A673 (cell line): ENCODE results near the gene ZNF224. TPM values are rescaled to one million over a fixed set of nuclear protein-coding genes. Genes with fewer than 3 reads are reported as not detected.

Experiments
- BruUV-seq: library from RNA; stranded (reverse); fragments of 400-500 nt; replicated peaks from 2 replicates; lab custom pipeline; 2021; lab: Mats Ljungman, UMichigan
- CTCF ChIA-PET: fragments of 300-600 bp; sonication (Branson Sonifier 250); formaldehyde crosslinking; loops from one replicate; lab custom pipeline; 2022; ENCODE audit warnings: antibody characterized with exemption; lab: Charles Lee
- POLR2A ChIA-PET: fragments of 300-600 bp; sonication (Branson Sonifier 250); formaldehyde crosslinking; loops from one replicate; lab custom pipeline; 2022; ENCODE audit warnings: antibody characterized with exemption; ENCODE audit not compliant: low non-redundant PET; lab: Charles Lee
- DNase-seq: peaks from one replicate; pipeline ENCODE4 v3.0.0-alpha.2; 2015; ENCODE audit warnings: low spot score
- H3K27ac ChIP-seq: fragments of 200-600 bp; sonication (generic); 2 replicates; pipeline ENCODE4 v1.5.1; 2016; ENCODE audit warnings: mixed run types, low read depth, mild to moderate bottlenecking, mixed read lengths, antibody characterized with exemption, low read length; ENCODE audit not compliant: poor library complexity, severe bottlenecking
- H3K27me3 ChIP-seq: fragments of 200-600 bp; sonication (generic); replicated peaks from 2 replicates; pipeline ENCODE4 v1.6.1; 2017; ENCODE audit warnings: mixed run types, low read depth, mild to moderate bottlenecking, mixed read lengths, antibody characterized with exemption, low read length; ENCODE audit not compliant: insufficient read depth, poor library complexity
- H3K36me3 ChIP-seq: fragments of 200-600 bp; sonication (generic); 2 replicates; pipeline ENCODE4 v1.6.1; 2016; ENCODE audit warnings: mixed run types, mild to moderate bottlenecking, mixed read lengths, antibody characterized with exemption, low read length; ENCODE audit not compliant: insufficient read depth, poor library complexity, severe bottlenecking
- H3K4me1 ChIP-seq: fragments of 200-600 bp; sonication (generic); 2 replicates; pipeline ENCODE4 v1.6.1; 2017; ENCODE audit warnings: mixed run types, mild to moderate bottlenecking, mixed read lengths, antibody characterized with exemption, low read length; ENCODE audit not compliant: insufficient read depth, poor library complexity, severe bottlenecking
- H3K4me3 ChIP-seq: fragments of 200-600 bp; sonication (generic); 2 replicates; pipeline ENCODE4 v1.5.1; 2016; ENCODE audit warnings: low read depth, mixed run types, mild to moderate bottlenecking, mixed read lengths, low read length; ENCODE audit not compliant: poor library complexity, severe bottlenecking
- H3K9me3 ChIP-seq: fragments of 200-600 bp; sonication (generic); 2 replicates; pipeline ENCODE4 v1.6.1; 2016; ENCODE audit warnings: mixed run types, low read depth, mild to moderate bottlenecking, mixed read lengths, antibody characterized with exemption, low read length; ENCODE audit not compliant: poor library complexity, severe bottlenecking
- EZH2 ChIP-seq: fragments of 200-600 bp; sonication (generic); IDR thresholded peaks from 2 replicates; pipeline ENCODE4 v1.6.1; 2017; ENCODE audit warnings: borderline replicate concordance, low read depth, mild to moderate bottlenecking, mixed read lengths, antibody characterized with exemption, low read length; ENCODE audit not compliant: poor library complexity, severe bottlenecking
- intact Hi-C: fragments of 100-400 bp; cut with micrococcal nuclease; formaldehyde crosslinking; loops from one replicate; pipeline ENCODE4 v1.10.0; 2022; ENCODE audit not compliant: unreplicated experiment
- total RNA-seq: library from RNA; stranded (reverse); gene quantifications from 2 replicates; pipeline ENCODE4 v1.2.3, GENCODE V29; 2021
- TF ChIP-seq, protein P1 (sequence below): fragments of 300-800, 200-600 bp; sonication (generic); conservative IDR thresholded peaks from 2 replicates; pipeline ENCODE4 v1.5.1; 2017; ENCODE audit warnings: low read depth, mild to moderate bottlenecking, antibody characterized with exemption, low read length, moderate library complexity, mixed read lengths

Gene ZNF224
- total RNA-seq, 1 experiment from 2014 or later: 20.4 TPM

GRCh38 chr19:44151491-44151890 lies 57.3 kb downstream of the ZNF224 start:
- Histone ChIP-seq H3K36me3 (peaks cover 24% of the 10 kb centered on the region), H3K27ac (no peak overlapping the region), H3K4me1 (no peaks in the 10 kb centered on the region), H3K9me3 (peaks cover 19% of the 10 kb centered on the region), H3K27me3 (no peaks in the 10 kb centered on the region), H3K4me3 (no peak overlapping the region)
- ChIA-PET CTCF (no interaction called here), POLR2A (no interaction called here)
- BruUV-seq: no TSS peak
- no peak for TF ChIP-seq EZH2
- TF ChIP-seq, protein P1, sequence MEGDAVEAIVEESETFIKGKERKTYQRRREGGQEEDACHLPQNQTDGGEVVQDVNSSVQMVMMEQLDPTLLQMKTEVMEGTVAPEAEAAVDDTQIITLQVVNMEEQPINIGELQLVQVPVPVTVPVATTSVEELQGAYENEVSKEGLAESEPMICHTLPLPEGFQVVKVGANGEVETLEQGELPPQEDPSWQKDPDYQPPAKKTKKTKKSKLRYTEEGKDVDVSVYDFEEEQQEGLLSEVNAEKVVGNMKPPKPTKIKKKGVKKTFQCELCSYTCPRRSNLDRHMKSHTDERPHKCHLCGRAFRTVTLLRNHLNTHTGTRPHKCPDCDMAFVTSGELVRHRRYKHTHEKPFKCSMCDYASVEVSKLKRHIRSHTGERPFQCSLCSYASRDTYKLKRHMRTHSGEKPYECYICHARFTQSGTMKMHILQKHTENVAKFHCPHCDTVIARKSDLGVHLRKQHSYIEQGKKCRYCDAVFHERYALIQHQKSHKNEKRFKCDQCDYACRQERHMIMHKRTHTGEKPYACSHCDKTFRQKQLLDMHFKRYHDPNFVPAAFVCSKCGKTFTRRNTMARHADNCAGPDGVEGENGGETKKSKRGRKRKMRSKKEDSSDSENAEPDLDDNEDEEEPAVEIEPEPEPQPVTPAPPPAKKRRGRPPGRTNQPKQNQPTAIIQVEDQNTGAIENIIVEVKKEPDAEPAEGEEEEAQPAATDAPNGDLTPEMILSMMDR: no peak
- intact Hi-C loops: no loop called here
- DNase-seq: no peak

DNA sequence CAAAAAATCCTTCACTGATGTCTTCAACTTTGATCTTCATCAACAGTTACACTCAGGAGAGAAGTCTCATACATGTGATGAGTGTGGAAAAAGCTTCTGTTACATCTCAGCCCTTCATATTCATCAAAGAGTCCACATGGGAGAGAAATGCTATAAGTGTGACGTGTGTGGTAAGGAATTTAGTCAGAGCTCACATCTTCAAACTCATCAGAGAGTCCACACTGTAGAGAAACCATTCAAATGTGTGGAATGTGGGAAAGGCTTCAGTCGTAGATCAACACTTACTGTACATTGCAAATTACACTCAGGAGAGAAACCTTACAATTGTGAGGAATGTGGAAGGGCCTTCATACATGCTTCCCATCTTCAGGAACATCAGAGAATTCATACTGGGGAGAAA lies 62.3 kb downstream of the ZNF224 start:
- intact Hi-C loops: no loop called here
- no TSS peak for BruUV-seq

More for the DNA sequence above, 62.3 kb downstream of the ZNF224 start:
- CTCF ChIA-PET: no interaction called here
- POLR2A ChIA-PET: no interaction called here
- DNase-seq: no peak
- H3K27ac ChIP-seq: no peak overlapping the region
- no peaks in the 10 kb centered on the region for H3K4me1 ChIP-seq
- TF ChIP-seq, protein P1: no peak
- no peak for TF ChIP-seq EZH2
- peaks cover 47% of the 10 kb centered on the region for H3K9me3 ChIP-seq
- no peak overlapping the region for H3K4me3 ChIP-seq
- no peaks in the 10 kb centered on the region for H3K27me3 ChIP-seq
- peaks cover 25% of the 10 kb centered on the region for H3K36me3 ChIP-seq

Other genes with a start within 250 kb of the ZNF224 start
- 0.73 and 1.6 TPM in 2 replicates for gene ZNF404, start 210.4 kb upstream of the ZNF224 start, total RNA-seq
- 22.1 and 22.8 TPM in 2 replicates for gene ZNF45, start 159.1 kb upstream of the ZNF224 start, total RNA-seq
- 4.8 and 6.1 TPM in 2 replicates for gene ZNF221, start 143.1 kb upstream of the ZNF224 start, total RNA-seq
- gene ZNF155, start 110.2 kb upstream of the ZNF224 start, total RNA-seq: 7.3 and 8.0 TPM in 2 replicates
- gene ZNF230, start 91.4 kb upstream of the ZNF224 start, total RNA-seq: 5.2 and 5.4 TPM in 2 replicates
- 7.3 and 9.3 TPM in 2 replicates for gene ZNF222, start 69.0 kb upstream of the ZNF224 start, total RNA-seq
- gene ZNF223, start 42.3 kb upstream of the ZNF224 start, total RNA-seq: 4.5 and 5.6 TPM in 2 replicates
- 3.1 and 3.2 TPM in 2 replicates for gene ZNF284, start 22.2 kb upstream of the ZNF224 start, total RNA-seq
- 6.3 and 7.1 TPM in 2 replicates for gene ZNF225, start 19.0 kb downstream of the ZNF224 start, total RNA-seq
- gene ZNF234, start 47.2 kb downstream of the ZNF224 start, total RNA-seq: 15.1 and 17.1 TPM in 2 replicates
- gene ZNF226, start 70.7 kb downstream of the ZNF224 start, total RNA-seq: 21.4 and 23.1 TPM in 2 replicates
- 31.6 and 34.3 TPM in 2 replicates for gene ZNF227, start 118.2 kb downstream of the ZNF224 start, total RNA-seq
- gene ZNF233, start 165.5 kb downstream of the ZNF224 start, total RNA-seq: 1.1 and 1.2 TPM in 2 replicates
- 9.9 and 10.0 TPM in 2 replicates for gene ZNF235, start 210.7 kb downstream of the ZNF224 start, total RNA-seq